ENCODE data around the gene EPHA2.

Gene EPHA2

DNA sequence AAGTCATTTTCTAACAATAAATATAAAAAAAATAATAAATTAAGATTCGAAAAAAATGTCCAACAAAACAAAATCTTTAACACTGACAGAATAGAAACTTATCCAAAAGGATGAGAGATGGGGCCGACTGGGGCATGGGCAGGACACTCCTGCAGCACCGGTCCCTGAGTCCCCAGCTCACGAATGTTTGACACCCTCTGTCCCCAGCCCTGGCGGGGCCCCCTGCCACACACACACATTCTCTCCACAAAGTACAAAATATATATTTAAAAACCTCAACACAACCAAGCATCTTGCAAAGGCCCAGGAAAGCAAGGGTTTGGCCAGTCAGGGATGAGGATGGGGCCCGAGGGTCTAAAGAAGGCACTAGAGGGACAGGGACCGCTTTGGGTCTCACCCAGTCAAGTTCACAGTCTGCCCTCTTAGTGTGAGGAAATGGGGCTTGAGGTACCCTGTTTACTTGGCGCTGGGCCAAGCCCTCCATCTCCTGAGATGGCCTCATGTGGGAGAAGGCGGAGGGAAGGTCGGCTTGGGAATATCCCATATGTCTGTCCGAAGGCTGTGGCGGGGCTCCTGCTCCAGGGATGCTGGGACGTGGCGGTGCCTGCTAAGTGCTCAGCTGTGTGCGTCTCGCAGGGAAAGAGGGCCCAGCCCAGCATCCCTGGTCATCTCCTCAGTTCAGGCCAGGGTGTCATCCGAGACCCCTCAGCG is 31.3 kb downstream of the EPHA2 start:
- Histone ChIP-seq H3K27ac (no peak overlapping the region), H3K4me2 (ENCODE audit: low read length) (no peak overlapping the region), H3K36me3 (ENCODE audit: control insufficient read depth, insufficient read depth, low read length) (no peaks in the 10 kb centered on the region), H3K27me3 (ENCODE audit: control insufficient read depth, insufficient read depth, low read length) (no peaks in the 10 kb centered on the region), H3K79me2 (no peaks in the 10 kb centered on the region), H3K4me3 (ENCODE audit: low read depth, low read length) (no peak overlapping the region), H3K4me1 (no peaks in the 10 kb centered on the region), H2AFZ (no peak overlapping the region), H3K9me3 (ENCODE audit: control insufficient read depth, low read length) (no peaks in the 10 kb centered on the region), H3K9ac (no peak overlapping the region)
- TF ChIP-seq, protein P1, sequence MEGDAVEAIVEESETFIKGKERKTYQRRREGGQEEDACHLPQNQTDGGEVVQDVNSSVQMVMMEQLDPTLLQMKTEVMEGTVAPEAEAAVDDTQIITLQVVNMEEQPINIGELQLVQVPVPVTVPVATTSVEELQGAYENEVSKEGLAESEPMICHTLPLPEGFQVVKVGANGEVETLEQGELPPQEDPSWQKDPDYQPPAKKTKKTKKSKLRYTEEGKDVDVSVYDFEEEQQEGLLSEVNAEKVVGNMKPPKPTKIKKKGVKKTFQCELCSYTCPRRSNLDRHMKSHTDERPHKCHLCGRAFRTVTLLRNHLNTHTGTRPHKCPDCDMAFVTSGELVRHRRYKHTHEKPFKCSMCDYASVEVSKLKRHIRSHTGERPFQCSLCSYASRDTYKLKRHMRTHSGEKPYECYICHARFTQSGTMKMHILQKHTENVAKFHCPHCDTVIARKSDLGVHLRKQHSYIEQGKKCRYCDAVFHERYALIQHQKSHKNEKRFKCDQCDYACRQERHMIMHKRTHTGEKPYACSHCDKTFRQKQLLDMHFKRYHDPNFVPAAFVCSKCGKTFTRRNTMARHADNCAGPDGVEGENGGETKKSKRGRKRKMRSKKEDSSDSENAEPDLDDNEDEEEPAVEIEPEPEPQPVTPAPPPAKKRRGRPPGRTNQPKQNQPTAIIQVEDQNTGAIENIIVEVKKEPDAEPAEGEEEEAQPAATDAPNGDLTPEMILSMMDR (IDR thresholded peaks at IDR 0.05) = no peak

DNA sequence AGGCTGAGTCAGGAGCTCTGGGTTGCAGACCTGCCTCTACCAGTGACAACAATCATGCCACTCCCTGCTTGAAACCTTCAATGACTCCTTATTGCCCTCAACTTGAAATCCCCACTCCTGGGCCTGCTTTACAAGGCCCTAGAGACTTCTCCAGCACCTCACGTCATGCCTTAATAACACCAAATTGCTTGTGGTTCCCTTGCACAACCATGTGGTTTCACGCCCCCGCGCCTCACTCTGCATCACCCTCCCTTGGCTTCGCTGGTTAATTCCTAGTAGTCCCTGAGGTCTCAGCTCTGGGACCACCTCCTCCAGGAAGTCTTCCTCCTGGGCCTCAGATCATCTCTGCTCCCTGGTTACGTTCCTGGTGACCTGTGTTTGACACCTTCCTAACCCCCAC is 33.0 kb downstream of the EPHA2 start:
- Histone ChIP-seq H3K79me2 (no peaks in the 10 kb centered on the region), H2AFZ (no peak overlapping the region), H3K27me3 (ENCODE audit: control insufficient read depth, insufficient read depth, low read length) (no peaks in the 10 kb centered on the region), H3K4me3 (ENCODE audit: low read depth, low read length) (no peak overlapping the region), H3K4me2 (ENCODE audit: low read length) (no peak overlapping the region), H3K9ac (no peak overlapping the region), H3K36me3 (ENCODE audit: control insufficient read depth, insufficient read depth, low read length) (no peaks in the 10 kb centered on the region), H3K4me1 (no peaks in the 10 kb centered on the region), H3K9me3 (ENCODE audit: control insufficient read depth, low read length) (no peaks in the 10 kb centered on the region), H3K27ac (no peak overlapping the region)
- TF ChIP-seq, protein P1 (IDR thresholded peaks at IDR 0.05) = no peak

DNA sequence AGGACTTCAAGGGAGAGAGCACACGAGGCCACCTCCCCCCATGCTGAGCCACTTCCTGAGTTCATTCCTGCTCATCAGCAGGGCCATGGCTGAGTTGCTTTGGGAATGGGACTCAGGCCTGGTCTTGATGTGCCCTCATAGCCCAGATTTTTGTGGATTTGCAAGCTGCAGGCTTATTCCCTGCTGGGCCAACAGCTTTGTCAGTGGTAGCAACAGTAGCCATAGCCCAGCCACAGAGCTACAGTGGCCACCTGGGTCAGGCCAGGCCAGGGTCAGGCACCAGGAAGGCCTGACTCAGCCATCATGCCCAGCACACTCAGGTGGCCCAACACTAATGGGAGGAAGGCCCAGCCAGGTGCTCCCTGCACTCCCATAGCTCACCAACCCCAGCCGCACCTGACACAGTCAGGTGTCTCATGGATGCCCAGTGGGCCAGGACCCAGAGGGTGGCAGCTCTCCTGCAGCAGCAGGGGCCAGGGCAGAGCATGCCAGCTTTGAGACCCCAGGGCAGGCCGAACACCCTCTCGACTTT is 33.5 kb downstream of the EPHA2 start:
- TF ChIP-seq, protein P1 (IDR thresholded peaks at IDR 0.05) = no peak
- Histone ChIP-seq H3K4me1 (no peaks in the 10 kb centered on the region), H3K36me3 (ENCODE audit: control insufficient read depth, insufficient read depth, low read length) (no peaks in the 10 kb centered on the region), H3K9me3 (ENCODE audit: control insufficient read depth, low read length) (no peaks in the 10 kb centered on the region), H3K79me2 (no peaks in the 10 kb centered on the region), H3K27ac (no peak overlapping the region), H3K4me3 (ENCODE audit: low read depth, low read length) (no peak overlapping the region), H3K9ac (no peak overlapping the region), H3K27me3 (ENCODE audit: control insufficient read depth, insufficient read depth, low read length) (no peaks in the 10 kb centered on the region), H3K4me2 (ENCODE audit: low read length) (no peak overlapping the region), H2AFZ (no peak overlapping the region)

DNA sequence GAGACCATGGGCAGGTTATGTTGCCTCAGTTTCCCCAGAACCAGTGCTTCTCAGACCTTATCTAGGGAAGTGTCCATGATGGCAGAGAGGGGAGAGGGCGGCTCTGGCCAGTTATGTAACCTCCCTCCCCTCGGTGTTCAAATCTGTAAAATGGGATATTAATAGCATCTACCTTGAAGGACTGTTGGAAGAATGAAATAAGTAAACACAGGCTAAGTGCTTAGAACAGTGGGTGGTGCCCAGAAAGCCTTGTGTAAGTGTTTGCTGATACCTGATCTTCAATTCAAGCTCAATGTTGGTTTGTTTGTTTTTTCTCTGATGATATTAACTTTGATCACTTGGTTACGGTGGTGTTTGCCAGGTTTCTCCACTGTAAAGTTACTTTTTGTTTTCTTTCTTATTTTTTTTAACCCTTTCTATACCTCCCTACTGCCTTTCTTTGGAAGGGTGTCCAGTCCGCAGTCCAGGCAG is 34.9 kb downstream of the EPHA2 start:
- Histone ChIP-seq H3K9me3 (ENCODE audit: control insufficient read depth, low read length) (no peaks in the 10 kb centered on the region), H3K36me3 (ENCODE audit: control insufficient read depth, insufficient read depth, low read length) (no peaks in the 10 kb centered on the region), H3K27me3 (ENCODE audit: control insufficient read depth, insufficient read depth, low read length) (no peaks in the 10 kb centered on the region), H3K27ac (no peak overlapping the region), H3K4me3 (ENCODE audit: low read depth, low read length) (no peak overlapping the region), H3K9ac (no peak overlapping the region), H3K79me2 (no peaks in the 10 kb centered on the region), H2AFZ (no peak overlapping the region), H3K4me1 (no peaks in the 10 kb centered on the region), H3K4me2 (ENCODE audit: low read length) (no peak overlapping the region)
- TF ChIP-seq, protein P1 (IDR thresholded peaks at IDR 0.05) = no peak

DNA sequence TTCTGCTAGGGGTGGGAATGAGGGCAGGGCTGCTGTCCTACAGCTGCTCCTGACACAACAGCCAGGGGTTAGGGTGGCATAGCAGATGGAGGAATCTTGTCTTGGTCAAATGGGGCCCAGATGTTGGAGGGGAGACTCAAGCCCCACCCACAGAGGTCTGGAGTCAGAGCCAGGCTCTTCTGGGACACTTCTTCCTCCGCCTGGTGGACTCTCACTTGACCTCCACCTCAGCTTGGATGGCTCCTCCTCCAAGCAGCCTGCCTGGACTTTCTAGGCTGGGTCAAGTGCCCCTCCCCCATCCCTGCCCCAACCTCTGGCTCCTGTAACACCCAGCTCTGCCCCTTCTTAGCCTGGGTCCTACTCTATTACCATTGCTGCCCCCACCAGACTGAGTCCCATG is 35.5 kb downstream of the EPHA2 start:
- Histone ChIP-seq H3K9me3 (ENCODE audit: control insufficient read depth, low read length) (no peaks in the 10 kb centered on the region), H3K4me3 (ENCODE audit: low read depth, low read length) (no peak overlapping the region), H3K4me2 (ENCODE audit: low read length) (no peak overlapping the region), H3K9ac (no peak overlapping the region), H3K4me1 (no peaks in the 10 kb centered on the region), H3K27me3 (ENCODE audit: control insufficient read depth, insufficient read depth, low read length) (no peaks in the 10 kb centered on the region), H3K36me3 (ENCODE audit: control insufficient read depth, insufficient read depth, low read length) (no peaks in the 10 kb centered on the region), H2AFZ (no peak overlapping the region), H3K27ac (no peak overlapping the region), H3K79me2 (no peaks in the 10 kb centered on the region)
- TF ChIP-seq, protein P1 (IDR thresholded peaks at IDR 0.05) = no peak
